ENCODE results near the gene GRIA2. TPM values are rescaled to one million over a fixed set of nuclear protein-coding genes. Genes with fewer than 3 reads are reported as not detected.

Gene GRIA2
- 0.26 TPM in 1 of 2 replicates, not detected in the other for total RNA-seq

DNA sequence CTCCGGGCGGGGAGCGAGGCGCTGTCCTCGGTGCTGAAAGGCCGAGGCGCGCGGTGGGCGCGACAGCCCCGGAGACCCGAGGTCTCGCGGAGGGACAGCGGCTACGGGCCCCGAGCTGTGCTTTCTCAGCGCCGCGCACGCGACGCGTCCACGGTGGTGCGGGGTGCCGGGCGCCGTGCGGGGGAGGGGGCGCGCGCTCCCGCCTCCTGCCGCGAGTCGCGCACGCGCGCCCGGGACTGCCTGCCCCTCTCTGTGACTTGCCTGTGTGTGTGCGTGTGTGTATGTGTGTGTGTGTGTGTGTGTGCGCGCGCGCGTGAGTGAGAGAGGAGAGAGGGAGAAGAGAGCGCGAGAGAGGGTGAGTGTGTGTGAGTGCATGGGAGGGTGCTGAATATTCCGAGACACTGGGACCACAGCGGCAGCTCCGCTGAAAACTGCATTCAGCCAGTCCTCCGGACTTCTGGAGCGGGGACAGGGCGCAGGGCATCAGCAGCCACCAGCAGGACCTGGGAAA is at the start of gene GRIA2:
GRIA2 (plus strand) TSS at position 358 of the 511 bp plus-strand sequence. CDS start 315 bp downstream, outside the sequence.

Other genes with a start within 250 kb of the GRIA2 start
- gene PDGFC, start 248.9 kb upstream of the GRIA2 start, total RNA-seq = 76.7 and 102 TPM in 2 replicates
- 16.7 and 20.5 TPM in 2 replicates for gene GLRB, start 144.6 kb upstream of the GRIA2 start, total RNA-seq